Tongue (tissue), 2 donors: Measurements from ENCODE around the gene PRSS38. TPM values are rescaled to one million over a fixed set of nuclear protein-coding genes. Genes with fewer than 3 reads are reported as not detected.

Experiments
- DNase-seq: peaks from one replicate; pipeline ENCODE4 v3.0.0-alpha.2; 2015
- total RNA-seq: library from RNA; depleted of rRNA; stranded (reverse); fragments of >200 nt; gene quantifications from one replicate; pipeline ENCODE4 v1.2.3, GENCODE V29; 2014

PRSS38 gene
- total RNA-seq, 1 donor from 2014 or later, result not detected

DNA sequence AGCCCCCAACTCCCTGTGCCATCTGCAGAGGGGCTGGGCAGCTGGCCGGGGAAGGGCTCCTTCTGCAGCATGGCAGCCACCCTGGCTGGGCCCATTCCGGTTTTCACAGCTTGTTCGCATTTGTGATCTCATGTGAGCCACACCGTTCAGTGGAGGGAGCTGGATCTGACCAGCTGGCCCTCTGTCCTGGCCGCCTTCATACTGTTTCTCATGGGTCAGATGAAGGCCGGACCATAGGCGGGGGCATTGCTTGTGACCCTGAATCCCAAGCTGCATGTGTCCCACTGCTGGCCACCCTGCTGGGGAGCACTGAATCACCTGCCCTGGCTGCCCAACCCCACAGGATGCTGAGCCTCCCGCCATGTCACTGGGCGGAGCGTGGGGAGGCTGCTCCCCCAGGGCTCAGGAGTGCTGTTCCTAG is 36.4 kb upstream of the PRSS38 start:
- no peak for DNase-seq

DNA sequence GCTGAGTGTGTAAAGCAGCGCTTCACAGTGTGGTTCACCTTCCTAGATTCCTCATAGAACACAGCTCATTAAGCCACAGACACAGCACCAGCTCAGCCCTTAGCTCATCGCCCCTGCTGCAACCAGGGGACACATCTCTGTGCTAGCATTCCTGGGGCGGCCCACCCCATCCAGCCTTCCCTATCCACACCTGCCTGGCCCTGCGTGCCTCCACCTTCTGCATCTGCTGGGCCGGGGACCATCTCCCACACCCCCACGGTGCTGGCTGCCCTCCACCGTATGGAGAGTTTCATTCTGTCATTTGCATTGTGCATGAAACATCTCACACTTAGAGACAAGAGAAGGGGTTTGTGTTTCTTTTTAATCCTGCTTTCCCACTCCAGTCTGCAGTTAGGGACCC is 35.8 kb upstream of the PRSS38 start:
- no peak for DNase-seq

DNA sequence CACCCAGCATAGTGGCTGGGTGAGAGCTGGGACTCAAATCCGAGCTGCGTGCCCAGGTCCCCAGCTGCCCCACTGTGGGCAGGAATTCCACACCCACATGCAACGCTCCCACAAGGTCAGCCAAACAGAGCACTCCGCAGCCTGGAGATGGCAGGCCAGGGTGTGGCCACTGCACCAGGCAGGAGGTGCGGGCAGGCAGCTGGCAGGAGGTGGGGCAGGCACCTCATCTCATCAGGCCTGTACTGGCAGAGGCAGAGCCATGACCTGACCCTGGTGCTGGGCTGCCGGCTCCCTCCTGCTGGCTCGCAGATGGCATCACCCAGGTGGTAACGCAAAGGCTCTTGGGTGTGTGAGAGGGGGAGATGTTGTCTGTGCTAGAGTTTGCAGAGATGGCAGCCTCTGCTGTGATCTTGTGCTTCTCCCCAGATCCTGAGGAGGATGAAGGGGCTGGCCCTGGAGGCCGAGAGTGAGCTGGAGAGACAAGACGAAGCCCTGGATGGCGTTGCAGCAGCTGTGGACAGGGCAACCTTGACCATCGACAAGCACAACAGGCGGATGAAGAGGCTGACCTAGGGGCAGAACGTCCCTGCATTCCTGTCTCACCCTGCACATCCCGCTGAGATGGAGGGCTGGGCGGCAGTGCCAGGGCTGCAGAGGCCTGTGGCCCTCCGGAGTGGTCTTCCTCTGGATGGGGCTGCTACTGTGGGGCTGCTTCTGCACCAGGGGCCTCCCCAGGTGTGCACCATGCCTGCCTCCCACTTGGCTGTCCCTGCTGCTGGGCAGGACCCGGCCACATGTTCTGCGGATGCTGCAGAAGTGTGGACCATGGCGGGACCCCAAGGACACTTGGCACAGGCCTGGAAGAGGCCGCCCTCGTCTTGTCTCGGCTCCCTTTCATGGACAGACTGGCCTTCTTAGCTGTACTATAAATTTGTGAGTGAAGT is 35.1 kb upstream of the PRSS38 start:
- no peak for DNase-seq

DNA sequence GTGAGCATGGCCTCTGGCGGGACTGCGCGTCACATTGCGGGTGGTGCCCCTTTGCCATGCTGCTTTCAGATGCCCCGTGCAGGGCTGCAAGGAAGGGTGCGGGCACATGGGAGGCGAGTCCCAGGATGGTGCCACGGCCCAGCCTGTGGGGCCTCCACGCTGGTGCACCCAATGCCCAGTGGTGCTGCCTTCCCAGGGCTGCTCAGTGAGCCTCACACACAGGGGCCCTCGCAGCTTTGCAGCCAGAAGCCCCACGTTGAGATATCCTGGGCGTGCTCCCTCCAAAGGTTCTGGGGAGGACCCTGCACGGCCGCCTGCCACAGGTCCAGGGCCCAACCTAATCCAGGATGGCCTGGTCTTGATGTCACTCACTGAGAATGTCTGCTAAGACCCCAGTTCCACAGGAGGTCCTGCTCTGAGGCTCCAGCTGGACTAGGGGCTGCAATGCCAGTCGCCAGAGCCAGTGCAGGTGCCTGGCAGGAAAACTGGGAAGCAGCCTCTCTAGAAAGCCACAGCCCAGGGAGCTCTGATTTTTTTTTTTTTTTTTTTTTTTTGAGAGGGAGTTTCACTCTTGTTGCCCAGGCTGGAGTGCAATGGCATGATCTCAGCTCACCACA is 34.1 kb upstream of the PRSS38 start:
- no peak for DNase-seq

DNA sequence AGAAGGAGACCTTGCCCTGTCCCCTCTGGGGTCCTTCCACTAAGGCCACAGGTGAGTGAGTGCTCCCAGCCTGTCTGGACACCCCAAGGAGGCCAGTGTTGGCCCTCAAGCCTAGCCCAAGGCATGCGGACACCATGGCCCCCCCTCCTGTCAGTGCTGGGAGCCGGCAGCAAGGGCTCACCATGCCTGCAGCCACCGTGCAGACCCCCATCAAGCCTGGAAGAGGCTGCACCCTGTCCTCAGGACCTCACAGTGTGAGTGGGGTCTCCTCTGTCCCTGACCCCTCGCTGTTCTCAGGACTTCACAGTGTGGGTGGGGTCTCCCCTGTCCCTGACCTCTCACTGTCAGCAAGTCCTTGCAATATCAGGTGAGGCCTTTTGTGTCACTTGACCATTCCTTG is 33.2 kb upstream of the PRSS38 start:
- DNase-seq, result no peak

DNA sequence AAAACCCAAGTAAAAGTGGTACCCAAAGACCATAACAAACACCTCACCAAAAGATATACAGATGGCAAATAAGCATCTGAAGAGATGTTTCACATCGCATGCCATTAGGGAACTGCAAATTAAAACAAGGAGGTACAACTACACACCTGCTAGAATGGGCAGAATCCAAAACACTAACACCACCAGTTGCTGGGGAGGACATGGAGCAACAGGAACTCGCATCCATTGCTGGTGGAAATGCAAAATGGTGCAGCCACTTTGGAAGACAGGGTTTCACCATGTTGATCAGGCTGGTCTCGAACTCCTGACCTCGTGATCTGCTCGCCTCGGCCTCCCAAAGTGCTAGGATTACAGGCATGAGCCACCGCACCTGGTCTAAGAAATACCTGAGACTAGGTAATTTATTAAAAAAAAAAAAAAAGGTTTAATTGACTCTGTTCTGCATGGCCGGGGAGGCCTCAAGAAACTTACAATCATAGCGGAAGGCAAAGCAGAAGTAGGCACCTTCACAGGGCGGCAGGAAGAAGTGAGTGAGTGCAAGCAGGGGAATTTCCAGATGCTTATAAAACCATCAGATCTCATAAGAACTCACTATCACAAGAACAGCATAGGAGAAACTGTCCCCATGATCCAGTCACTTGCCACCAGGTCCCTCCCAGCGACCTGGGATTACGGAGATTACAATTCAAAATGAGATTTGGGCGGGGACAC is 30.2 kb upstream of the PRSS38 start:
- no peak for DNase-seq

DNA sequence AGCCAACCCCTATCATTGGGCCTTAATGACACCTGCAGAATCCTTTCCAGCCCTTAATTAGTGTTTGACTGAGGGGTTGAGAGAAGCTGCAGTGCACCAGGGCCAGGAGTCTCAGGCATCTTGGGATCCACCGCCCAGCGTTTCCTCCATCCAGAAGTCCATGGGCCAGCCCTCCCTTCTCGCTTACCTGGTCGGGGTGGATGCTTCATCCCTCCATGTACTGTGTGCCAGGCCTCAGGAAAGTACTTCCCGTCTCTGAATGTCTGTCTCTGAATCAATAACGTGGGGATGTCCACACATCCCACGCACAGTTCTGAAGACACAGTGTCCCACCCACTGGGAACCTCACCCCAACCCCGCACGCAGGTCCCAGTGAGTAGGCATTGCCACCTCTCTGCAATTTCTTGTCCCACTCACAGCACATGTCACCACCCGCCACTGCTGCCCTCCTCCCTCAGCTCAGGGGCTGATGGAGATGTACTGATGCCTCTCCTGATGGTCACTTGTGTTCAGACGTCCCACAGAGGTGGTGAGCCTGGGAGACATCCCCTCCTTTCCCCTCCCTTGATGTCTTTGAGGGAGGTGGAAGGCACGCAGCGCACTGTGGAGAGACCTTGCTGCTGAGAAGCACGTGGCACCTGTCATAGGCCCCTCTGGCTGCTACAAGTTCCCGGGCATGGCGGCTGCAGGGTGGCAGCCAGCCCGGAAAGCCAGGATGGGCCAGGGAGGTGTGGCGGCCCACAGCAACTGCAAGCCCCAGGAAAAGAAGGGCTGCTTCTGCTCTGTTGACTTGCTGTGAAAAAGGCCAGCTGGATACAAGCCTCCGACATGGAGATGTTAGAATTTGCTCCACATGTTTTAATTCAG is 29.4 kb upstream of the PRSS38 start:
- DNase-seq, result peak; percentile 77

DNA sequence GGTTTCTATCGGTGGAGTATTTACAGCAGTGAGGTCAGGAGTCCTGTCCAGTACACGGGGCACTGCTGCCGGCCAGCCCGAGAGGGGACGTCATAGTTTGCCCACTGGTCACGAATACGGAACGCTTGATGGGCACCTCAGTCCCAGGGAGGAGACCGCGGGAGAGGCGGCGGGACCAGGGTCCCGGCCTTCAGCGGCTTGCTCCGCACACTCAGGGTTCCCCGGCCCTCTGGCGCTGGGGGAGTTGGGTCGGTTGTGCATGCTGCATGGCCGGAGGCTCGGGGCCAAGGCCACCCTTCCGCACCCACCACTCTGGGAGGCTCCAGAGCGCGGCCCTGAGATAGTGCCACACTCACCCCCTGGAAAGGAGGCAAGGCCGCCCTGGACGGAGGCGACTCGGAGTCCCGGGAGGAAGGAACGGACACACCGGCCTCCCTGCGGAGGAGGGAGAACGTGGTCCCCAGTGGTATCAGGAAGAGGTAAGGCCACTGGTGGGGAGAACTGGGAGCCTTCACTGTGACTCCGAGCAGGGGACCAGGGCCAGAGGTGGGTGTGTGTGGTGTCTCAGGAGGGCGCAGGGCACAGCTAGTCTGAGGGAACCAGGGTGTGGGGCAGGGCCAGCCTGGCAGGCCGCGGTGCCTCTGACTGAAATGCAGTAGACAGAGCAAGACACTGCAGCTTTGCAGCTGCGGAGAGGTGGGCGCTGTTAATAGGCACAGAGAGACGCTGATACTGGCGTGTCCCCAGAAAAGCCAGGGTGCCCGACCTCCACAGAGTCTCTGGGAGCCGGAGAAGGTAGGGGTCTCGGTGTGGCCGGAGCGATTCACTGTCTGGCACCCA is 28.6 kb upstream of the PRSS38 start:
- DNase-seq, result no peak

DNA sequence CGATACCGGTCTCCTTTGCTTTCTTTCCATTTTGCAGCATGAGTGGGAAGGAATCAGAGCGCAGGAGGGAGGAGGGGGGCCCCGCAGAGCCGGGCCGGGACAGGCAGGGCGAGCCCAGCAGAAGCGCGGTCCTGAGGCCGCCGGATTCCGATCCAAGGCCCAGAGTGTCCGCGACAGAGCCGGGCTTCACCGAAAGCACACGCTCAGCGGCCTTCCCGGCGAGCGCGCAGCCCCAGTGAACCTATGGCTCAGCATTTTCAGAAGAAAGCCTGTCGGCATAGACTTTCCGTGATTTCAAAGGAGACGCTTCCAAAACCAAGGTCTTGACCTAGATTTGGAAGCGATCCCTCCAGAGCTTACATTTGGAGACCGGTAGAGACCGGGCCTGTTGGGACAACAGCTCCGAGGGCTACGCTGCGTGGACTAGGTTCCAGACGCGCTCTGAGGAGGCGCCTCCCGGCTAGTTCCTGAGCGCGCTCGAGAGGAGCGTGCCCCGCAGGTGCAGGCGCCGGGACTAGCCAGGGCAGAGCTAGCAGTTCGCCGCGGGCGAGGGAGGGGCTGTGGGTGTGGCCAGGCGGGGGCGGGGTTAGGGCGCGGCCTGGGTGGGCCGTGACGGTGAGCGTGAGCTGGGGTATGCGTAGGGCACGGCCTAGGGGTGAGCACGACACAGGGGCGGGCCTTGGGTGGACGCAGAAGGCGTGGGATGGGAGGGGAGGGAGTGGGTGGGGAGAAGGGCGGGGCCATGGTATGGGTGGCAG is 27.8 kb upstream of the PRSS38 start:
- DNase-seq, result peak; percentile 95

DNA sequence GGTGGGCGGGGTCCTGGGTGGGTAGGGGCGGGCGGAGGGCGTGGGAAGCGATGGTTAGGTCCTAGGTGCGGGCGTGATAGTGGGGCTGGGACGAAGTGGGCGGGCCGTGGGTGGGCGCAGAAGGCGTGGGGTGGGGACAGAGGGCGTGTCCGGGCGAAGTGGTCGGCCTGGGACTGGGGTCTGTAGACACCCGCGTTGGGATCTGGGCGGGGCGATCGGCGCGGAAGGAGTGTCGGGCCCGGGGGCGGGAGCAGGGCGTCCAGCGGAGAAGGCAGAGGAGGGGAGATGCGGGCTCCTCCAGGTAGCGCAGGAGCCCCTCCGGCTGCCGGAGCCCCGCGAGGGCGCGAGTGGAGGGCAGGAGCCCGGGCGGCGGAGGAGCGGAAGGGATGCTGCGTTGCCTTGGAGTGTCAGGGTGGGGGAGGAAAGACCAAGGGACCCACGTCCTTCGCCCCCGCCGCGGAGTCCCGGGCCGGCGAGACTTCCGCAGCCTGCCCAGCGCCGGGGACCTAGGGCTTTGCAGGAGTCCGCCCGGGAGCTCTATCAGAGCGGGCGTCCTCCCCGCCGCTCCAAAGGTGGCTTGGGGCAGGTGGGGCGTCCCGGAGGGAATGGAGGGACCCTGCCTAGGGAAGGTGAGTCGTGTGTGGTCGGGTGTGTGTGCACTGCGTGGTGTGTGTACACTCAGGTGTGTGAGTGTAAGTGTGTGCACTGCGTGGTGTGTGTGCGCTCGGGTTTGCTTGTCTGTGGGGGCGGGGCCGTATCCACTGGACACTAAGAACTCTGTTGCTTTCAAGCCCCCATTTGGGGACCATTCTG is 27.0 kb upstream of the PRSS38 start:
- peak; percentile 87 for DNase-seq

DNA sequence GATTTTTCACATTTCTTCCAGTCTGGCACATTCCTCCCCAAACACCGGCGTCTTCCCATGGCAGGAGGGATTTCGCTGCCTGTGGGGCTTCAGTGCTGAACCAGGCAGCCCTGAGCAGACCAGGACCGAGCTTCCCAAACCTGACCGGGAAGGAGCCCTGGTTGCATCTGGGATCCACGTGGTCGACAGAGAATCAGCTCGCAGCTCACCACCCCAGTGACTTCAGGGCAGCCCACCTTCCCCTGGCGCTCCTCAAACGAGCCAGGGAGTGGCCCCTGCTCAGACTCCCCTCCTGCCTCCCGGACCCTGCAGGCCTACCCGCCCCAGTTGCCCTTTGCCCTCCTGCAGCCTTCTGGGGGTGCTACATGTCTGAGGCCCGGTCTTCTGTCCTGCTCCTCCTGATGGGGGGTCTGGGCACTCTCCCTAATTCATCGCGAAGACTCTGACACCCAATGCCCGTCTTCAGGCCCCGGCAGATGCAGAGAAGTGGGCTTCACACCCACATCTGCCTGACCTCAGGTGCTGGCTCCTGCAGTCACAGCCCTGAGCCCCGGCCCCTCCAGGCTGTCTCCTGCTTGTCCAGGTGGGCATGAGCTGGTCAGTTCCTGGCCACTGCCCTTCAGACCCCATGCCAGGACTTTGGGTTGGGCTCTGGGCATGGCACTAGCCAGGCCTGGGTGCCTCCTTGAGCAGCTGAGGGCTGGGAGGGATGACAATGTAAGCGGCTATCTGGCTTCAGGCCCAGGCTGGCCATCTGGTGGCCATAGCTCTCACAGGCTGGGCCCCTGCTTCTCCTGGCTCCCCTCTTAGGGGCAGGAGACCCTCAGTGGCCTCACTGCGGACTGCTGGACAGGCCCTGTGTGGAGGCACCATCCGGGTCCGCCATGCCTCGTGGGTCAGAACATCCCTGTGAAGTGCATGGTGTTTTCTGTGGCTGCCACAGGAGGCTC is 26.1 kb upstream of the PRSS38 start:
- DNase-seq, result no peak

DNA sequence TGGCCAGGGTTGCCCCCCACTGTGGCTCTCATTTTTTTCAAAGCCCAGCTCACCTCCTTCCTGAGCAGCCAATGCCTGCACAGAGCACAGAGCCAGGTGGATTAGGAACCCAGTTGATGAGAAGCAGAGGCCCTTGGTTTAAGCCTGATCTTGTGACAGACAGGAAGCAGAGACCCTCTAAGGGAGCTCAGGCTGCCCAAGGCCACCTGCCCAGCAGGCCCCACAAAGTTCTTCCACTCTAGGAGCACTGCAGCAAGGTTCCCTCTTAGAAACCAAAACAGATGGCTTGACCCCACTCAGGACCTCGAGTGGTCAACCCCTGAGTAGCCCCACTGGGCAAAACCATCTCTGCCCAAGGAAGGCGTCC is 25.5 kb upstream of the PRSS38 start:
- no peak for DNase-seq

DNA sequence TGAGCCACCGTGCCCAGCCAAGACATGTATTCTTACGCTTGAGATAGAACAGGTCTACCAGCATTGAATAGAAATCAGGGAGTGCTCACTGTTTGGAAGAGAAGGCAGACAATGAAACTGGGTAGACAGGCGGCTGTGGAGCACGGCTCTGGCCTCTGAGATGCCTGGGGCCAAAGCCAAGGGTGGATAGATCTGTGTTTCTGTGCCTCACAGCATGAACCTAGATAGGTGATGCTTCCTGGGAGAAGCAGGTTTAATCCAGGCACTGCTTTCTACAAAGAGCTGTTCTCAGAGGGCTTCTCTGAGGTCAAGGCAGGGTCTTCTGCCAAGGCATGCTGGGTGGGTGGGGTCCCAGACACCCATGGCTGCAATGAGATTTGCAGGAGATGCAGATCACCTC is 24.6 kb upstream of the PRSS38 start:
- no peak for DNase-seq

DNA sequence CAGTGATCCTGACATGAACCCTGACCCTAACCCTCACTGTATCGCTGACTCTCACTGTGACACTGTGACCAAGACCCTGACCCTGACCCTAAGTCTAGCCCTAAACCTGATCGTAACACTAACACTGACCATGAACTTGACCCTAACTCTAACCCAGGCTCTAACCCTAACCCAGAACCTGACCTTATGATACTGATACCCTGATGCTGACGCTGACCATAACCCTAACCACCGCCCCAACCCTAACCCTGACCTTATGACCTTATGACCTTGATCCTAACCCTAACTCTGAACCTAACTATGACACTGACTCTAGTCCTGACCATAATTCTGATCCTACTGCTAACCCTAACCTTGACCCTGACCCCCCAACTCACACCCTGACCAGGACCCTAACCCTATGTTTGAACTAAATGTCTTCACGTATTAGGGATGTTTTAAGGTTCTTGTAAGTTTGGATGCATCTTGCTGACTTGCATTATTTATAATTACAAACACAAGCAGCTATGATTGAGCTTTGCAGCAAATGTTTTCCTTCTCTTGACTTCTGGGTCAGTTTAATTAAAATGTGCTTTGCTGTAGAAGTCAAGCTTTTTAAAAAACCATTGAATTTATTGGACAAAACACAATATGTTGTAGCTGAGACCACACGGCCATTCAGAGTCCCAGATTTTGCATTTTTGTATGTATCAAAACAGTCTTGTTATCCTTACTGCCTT is 23.9 kb upstream of the PRSS38 start:
- no peak for DNase-seq

DNA sequence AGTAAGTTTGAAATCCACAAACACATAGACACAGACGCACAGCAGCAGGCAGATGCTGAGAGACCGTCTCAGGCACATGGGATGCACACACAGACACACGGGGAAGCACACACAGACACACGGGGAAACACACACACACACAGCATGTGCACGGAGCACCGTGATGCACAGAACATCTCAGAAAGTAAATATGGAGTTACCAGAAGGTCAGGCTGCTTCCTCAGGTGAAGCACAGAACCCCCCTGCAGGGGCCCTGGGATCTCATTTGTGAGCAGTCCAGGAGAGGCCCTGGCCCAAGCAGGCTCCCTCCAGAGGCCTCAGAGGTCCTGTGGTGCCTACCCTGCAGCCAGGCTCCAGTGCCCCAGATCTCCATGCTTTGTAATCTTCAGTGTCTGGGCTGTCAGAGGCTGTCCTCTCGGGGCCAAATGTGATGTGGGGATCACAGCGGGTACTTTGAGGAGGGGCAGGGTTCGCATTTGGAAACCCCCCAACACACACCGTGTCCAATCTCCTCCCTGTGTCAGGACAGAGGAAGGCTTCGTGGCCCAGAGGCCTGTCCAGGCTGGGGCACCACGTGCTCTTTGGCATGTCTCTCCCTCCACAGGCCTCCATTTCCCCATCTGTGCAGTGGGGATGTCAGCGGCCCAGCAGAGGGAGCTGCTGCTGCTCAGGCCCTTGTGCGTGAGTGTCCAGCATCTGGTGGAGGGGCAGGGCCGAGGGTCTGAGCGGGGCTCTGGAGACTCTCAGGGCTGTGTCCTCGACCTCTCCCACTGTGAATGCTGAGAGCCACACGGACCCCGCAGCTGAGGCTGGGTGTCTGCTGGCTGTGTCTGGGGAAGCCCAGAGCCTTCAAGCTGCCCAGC is 23.0 kb upstream of the PRSS38 start:
- no peak for DNase-seq

DNA sequence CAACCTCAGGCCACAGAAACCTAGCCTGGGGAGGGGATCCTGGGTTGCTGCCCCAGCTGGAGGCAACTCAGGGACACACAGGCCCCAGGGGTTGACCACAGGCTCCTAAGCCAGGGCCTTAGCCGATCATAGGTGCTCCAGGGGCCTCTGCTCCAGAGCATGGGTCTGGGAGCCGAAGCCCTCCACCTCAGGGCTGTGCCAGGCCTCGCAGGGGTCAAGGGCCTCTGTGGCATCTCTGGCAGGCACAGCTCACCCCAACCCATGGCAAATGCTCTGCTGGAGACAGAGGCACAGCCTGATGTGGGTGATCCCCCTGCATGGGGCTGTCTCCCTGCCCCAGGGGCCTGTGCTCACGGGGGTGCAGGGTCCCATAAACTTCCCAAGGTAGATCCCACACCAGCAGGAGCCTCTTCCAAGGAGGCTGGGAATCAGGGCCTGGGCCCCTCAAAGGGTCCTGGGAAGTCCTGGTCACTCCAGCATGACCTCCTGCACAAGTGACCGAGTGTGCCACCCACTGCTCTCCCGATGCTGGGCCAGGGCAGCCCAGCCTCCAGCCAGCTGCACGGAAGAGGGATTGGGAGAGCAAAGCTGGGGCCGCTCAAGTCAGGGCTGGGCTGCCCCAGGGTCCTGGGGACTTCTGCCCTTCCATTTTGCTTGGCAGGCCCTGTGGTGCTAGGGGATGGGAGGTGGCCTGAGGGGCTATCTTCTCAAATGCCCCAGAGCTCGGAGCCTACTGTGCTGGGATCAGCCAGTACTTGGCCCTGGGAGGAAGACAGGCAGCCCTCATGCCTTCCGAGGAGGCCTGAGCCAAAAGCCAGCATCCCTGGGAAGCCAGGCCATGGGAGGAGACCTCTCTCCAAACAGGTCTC is 22.2 kb upstream of the PRSS38 start:
- no peak for DNase-seq
